K562 (cell line): Measurements from ENCODE around the gene CLEC4F. TPM values are rescaled to one million over a fixed set of nuclear protein-coding genes. Genes with fewer than 3 reads are reported as not detected.

Experiments used
- ATAC-seq: fragments of 200-7000 bp; cut with Tn5 transposase; 3 replicates; pipeline ENCODE4 v1.9.1; 2020; ENCODE audit warnings: moderate library complexity
- BruUV-seq: library from RNA; stranded (reverse); fragments of 400-500 nt; replicated peaks from 2 replicates; lab custom pipeline; 2021; lab: Mats Ljungman, UMichigan
- CTCF ChIA-PET: fragments of 300-600 bp; formaldehyde crosslinking; extraction: SDS; loops from one replicate; lab custom pipeline; 2021; ENCODE audit warnings: low intra/inter-chr PET ratio; lab: Yijun Ruan, JAX
- POLR2A ChIA-PET: fragments of 300-600, 350-650 bp; sonication (Branson Sonifier 250); formaldehyde crosslinking; extraction: SDS; loops from one replicate; lab custom pipeline; 2021; ENCODE audit warnings: antibody characterized with exemption, inconsistent platforms; lab: Yijun Ruan, JAX
- DNase-seq, 4 experiments: peaks; one replicate each; pipeline versions ENCODE4 v3.0.0 to v3.0.0-alpha.2; 2011 to 2018; ENCODE audit warnings: low spot score in 3 of 4, mixed read lengths in 3 of 4; ENCODE audit errors: extremely low read depth in 1 of 4
- FAIRE-seq: peaks from 2 replicates; lab custom pipeline; 2011; peaks lifted over from hg19 to GRCh38; lab: Jason Lieb, UNC
- H2AFZ ChIP-seq: 2 replicates; pipeline ENCODE4 v1.6.0; 2011; ENCODE audit warnings: low read depth, low read length, control low read depth, inconsistent platforms
- H3K27ac ChIP-seq: fragments of 200-600 bp; 3 replicates; pipeline ENCODE4 v1.8.0; 2011; ENCODE audit warnings: low read depth, mild to moderate bottlenecking, control low read depth, inconsistent platforms, low read length, moderate library complexity, mixed read lengths; ENCODE audit errors: extremely low read depth
- H3K27me3 ChIP-seq, 2 experiments: fragments of 300-600 bp in 1 of 2; 2 replicates in 1 of 2; 3 replicates in 1 of 2; pipeline versions ENCODE4 v1.6.0 to v1.8.0; 2011; ENCODE audit warnings: inconsistent platforms in 2 of 2, low read length in 2 of 2, mild to moderate bottlenecking in 1 of 2, mixed read lengths in 1 of 2, moderate library complexity in 1 of 2; ENCODE audit not compliant: control insufficient read depth in 2 of 2, insufficient read depth in 2 of 2
- H3K36me3 ChIP-seq: fragments of 300-600 bp; 3 replicates; pipeline ENCODE4 v1.8.0; 2011; ENCODE audit warnings: mild to moderate bottlenecking, low read length, inconsistent platforms; ENCODE audit not compliant: control insufficient read depth, insufficient read depth
- H3K4me1 ChIP-seq, 2 experiments: fragments of 200-600 bp in 1 of 2; replicated peaks in 1 of 2; 2 replicates in 1 of 2; 3 replicates in 1 of 2; pipeline versions ENCODE4 v1.5.1 to v1.8.0; 2011; ENCODE audit warnings: inconsistent platforms in 2 of 2, low read length in 2 of 2, mild to moderate bottlenecking in 1 of 2, mixed read lengths in 1 of 2, moderate library complexity in 1 of 2; ENCODE audit not compliant: control insufficient read depth in 2 of 2, insufficient read depth in 2 of 2
- H3K4me2 ChIP-seq: 2 replicates; pipeline ENCODE4 v1.6.1; 2011; ENCODE audit warnings: low read length, control low read depth, inconsistent platforms, mixed read lengths; ENCODE audit not compliant: insufficient read depth
- H3K4me3 ChIP-seq: fragments of 200-600 bp; sonication (generic), shearing (Covaris generic); 2 replicates; pipeline ENCODE4 v1.5.1; 2016; ENCODE audit warnings: control low read depth, inconsistent platforms
- H3K79me2 ChIP-seq: fragments of 200-600 bp; 3 replicates; pipeline ENCODE4 v1.8.0; 2011; ENCODE audit warnings: low read length, inconsistent platforms; ENCODE audit not compliant: control insufficient read depth, insufficient read depth
- H3K9ac ChIP-seq, 2 experiments: 2 replicates each; pipeline versions ENCODE4 v1.6.0 to v1.6.1; 2011; ENCODE audit warnings: low read depth in 2 of 2, low read length in 2 of 2, control low read depth in 1 of 2, inconsistent platforms in 1 of 2, mild to moderate bottlenecking in 1 of 2, mixed read lengths in 1 of 2; ENCODE audit not compliant: insufficient read depth in 1 of 2
- H3K9me1 ChIP-seq: one replicate; pipeline ENCODE4 v1.6.0; 2011; ENCODE audit warnings: inconsistent platforms, mild to moderate bottlenecking, low read length, moderate library complexity; ENCODE audit not compliant: control insufficient read depth, insufficient read depth
- H3K9me3 ChIP-seq: replicated peaks from 2 replicates; pipeline ENCODE4 v1.5.1; 2011; ENCODE audit warnings: low read depth, low read length, inconsistent platforms; ENCODE audit not compliant: control insufficient read depth, insufficient read depth
- H4K20me1 ChIP-seq: replicated peaks from 2 replicates; pipeline ENCODE4 v1.6.1; 2011; ENCODE audit warnings: low read length, inconsistent platforms, mixed read lengths; ENCODE audit not compliant: control insufficient read depth, insufficient read depth
- CHD1 ChIP-seq: fragments of 200-600 bp; sonication (generic); IDR thresholded peaks from one replicate; pipeline ENCODE4 v1.6.1; 2012; ENCODE audit warnings: mild to moderate bottlenecking, moderate library complexity, low read length, inconsistent platforms
- JUN ChIP-seq, 2 experiments: sonication (generic) in 1 of 2; formaldehyde crosslinking in 1 of 2; IDR thresholded peaks; 2 replicates each; pipeline versions ENCODE4 v1.6.1 to v1.8.0; 2012 to 2022; ENCODE audit warnings: borderline replicate concordance in 2 of 2, mild to moderate bottlenecking in 2 of 2, improper control_type of control experiment in 1 of 2, low read depth in 1 of 2, low read length in 1 of 2, missing genetic modification reagents in 1 of 2
- MEF2D ChIP-seq: conservative IDR thresholded peaks from 2 replicates; pipeline ENCODE4 v1.6.1; 2016; ENCODE audit warnings: low read depth, missing genetic modification characterization, missing compliant biosample characterization
- STAT5A ChIP-seq: IDR thresholded peaks from 2 replicates; pipeline ENCODE4 v1.6.1; 2012; ENCODE audit warnings: low read length, inconsistent platforms, borderline replicate concordance
- TCF7 ChIP-seq: sonication (generic); IDR thresholded peaks from 2 replicates; pipeline ENCODE4 v1.6.1; 2016; ENCODE audit warnings: antibody characterized with exemption, borderline replicate concordance
- ZNF23 ChIP-seq: fragments of 250-450 bp; sonication (Bioruptor Pico); IDR thresholded peaks from 2 replicates; pipeline ENCODE4 v1.4.0; 2020; ENCODE audit warnings: mild to moderate bottlenecking
- ZNF407 ChIP-seq: fragments of 450-650 bp; IDR thresholded peaks from 2 replicates; pipeline ENCODE4 v1.6.1; 2016; ENCODE audit warnings: low read depth
- ZNF586 ChIP-seq: fragments of 450-650 bp; formaldehyde crosslinking; conservative IDR thresholded peaks from 2 replicates; pipeline ENCODE4 v1.4.0; 2020; ENCODE audit warnings: mild to moderate bottlenecking, moderate library complexity
- ZNF696 ChIP-seq: fragments of 250-450 bp; sonication (Bioruptor Pico); conservative IDR thresholded peaks from 2 replicates; pipeline ENCODE4 v1.4.0; 2020; ENCODE audit warnings: mild to moderate bottlenecking, moderate library complexity
- ZNF785 ChIP-seq: fragments of 250-450 bp; sonication (Bioruptor Pico); IDR thresholded peaks from 2 replicates; pipeline ENCODE4 v1.4.0; 2020; ENCODE audit warnings: mild to moderate bottlenecking
- WGBS: fragments of 100-300 bp; shearing (Covaris generic); methylation state at CpG from one replicate; pipeline ENCODE4 v1.1.6; 2016; ENCODE audit warnings: low coverage, mixed read lengths; ENCODE audit not compliant: insufficient coverage; ENCODE audit errors: missing lambda C conversion rate; 5-methylcytosine and 5-hydroxymethylcytosine counted together
- in situ Hi-C: fragments of 300-500 bp; cut with MboI; formaldehyde crosslinking; loops from 4 replicates; pipeline ENCODE4 v1.15.0; 2018; ENCODE audit warnings: inconsistent platforms, mixed read lengths
- intact Hi-C: fragments of 100-400 bp; cut with micrococcal nuclease; formaldehyde crosslinking; loops from 2 replicates; pipeline ENCODE4 v1.14.2; 2022
- polyA plus RNA-seq, 8 experiments: library from polyadenylated mRNA; depleted of rRNA in 4 of 8; stranded (reverse) in 5 of 8; unstranded in 3 of 8; fragments of >200 nt; fragmentation: Nextera tagmentation in 2 of 8; fragmentation: Illumina TruSeq in 1 of 8; extraction: Ambion mirVana in 2 of 8; extraction: Trizol in 1 of 8; gene quantifications; 2 replicates each; pipeline versions ENCODE4 v1.2.1 to v1.2.3, GENCODE V29; 2011 to 2014; ENCODE audit warnings: inconsistent platforms in 1 of 8, missing spikeins in 1 of 8
- total RNA-seq, 7 experiments: library from RNA; depleted of rRNA in 6 of 7; stranded (reverse); fragments of >200 nt in 6 of 7; fragmentation: Illumina TruSeq in 2 of 7; extraction: Trizol in 2 of 7; gene quantifications; 2 replicates each; pipeline versions ENCODE4 v1.2.1 to v1.2.3, GENCODE V29; 2011 to 2021; ENCODE audit warnings: low replicate concordance in 1 of 7
- TF ChIP-seq, protein P1 (sequence below): fragments of 450-650 bp; IDR thresholded peaks from 2 replicates; pipeline ENCODE4 v1.6.1; 2016; ENCODE audit warnings: missing biosample characterization, missing genetic modification characterization

CLEC4F gene
- total and polyA plus RNA-seq, 9 of the 15 experiments (the other 6 are each of a cell fraction or from before 2014, with no cell fraction given): not detected

DNA sequence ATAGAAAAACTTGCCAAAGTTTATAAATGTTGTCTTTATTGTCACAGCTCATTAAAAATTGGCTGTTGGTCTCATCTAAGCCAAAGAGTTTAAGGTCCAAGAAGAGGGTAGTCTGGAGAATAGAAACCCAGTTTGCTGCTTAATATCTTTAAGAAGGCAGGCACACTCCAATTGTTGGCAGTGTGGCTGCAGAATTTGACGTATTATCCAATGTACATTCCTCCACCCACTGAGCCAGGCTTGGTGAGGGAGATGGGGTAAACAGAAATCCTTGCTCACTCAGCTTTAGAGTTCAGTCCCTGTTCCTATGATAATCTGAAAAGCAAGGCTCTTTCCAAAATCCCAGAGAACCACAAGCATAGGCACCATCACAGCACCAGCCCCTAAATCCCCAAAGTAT, 41.7 kb downstream of the CLEC4F start:
- BruUV-seq: no TSS peak
- Histone ChIP-seq H3K9me3 (no peaks in the 10 kb centered on the region), H3K4me1 (peaks cover 0 to 8% of the 10 kb centered on the region in 2 experiments; a peak in 3 of 5 replicates), H4K20me1 (no peaks in the 10 kb centered on the region), H2AFZ (no peak overlapping the region), H3K4me3 (no peak overlapping the region), H3K9me1 (no peaks in the 10 kb centered on the region), H3K27me3 (no peaks in the 10 kb centered on the region), H3K4me2 (no peak overlapping the region), H3K9ac (no peak overlapping the region), H3K27ac (no peak overlapping the region), H3K36me3 (no peaks in the 10 kb centered on the region), H3K79me2 (no peaks in the 10 kb centered on the region)
- ATAC-seq (no peak), FAIRE-seq (peak; percentile 29), DNase-seq (no peak)
- CTCF ChIA-PET: no interaction called here
- in situ Hi-C loops (loop anchor here (25.0 kb wide), 1 partner anchor 466 kb away; the partner anchor contains the start of gene FAM136A), intact Hi-C loops (no loop called here)
- WGBS: 56% methylated on average over 1 of the region's 1 CpG
- POLR2A ChIA-PET: interaction anchor here (0.6 to 1.3 kb wide), 4 partner anchors 9 to 485 kb away, joined by 3 to 4 read pairs (median 4); partner anchors contain the start of gene ADD2
- TF ChIP-seq ZNF23 (CRISPR knock-in tag): no peak
- TF ChIP-seq ZNF696 (CRISPR knock-in tag): no peak
- no peak for TF ChIP-seq TCF7
- TF ChIP-seq, protein P1, sequence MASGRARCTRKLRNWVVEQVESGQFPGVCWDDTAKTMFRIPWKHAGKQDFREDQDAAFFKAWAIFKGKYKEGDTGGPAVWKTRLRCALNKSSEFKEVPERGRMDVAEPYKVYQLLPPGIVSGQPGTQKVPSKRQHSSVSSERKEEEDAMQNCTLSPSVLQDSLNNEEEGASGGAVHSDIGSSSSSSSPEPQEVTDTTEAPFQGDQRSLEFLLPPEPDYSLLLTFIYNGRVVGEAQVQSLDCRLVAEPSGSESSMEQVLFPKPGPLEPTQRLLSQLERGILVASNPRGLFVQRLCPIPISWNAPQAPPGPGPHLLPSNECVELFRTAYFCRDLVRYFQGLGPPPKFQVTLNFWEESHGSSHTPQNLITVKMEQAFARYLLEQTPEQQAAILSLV (tag): no peak
- TF ChIP-seq MEF2D (tag): no peak
- no peak for TF ChIP-seq JUN (IDR thresholded peaks at IDR 0.05; ENCODE audit: borderline replicate concordance, low read depth, low read length)
- no peak for TF ChIP-seq JUN (CRISPR knock-in tag; IDR thresholded peaks at IDR 0.05; ENCODE audit: borderline replicate concordance)
- no peak for TF ChIP-seq ZNF586
- no peak for TF ChIP-seq ZNF785
- no peak for TF ChIP-seq STAT5A
- no peak for TF ChIP-seq CHD1
- no peak for TF ChIP-seq ZNF407
